Right renal pelvis (tissue), 4 donors: Measurements from ENCODE around the gene PLCH2. TPM values are rescaled to one million over a fixed set of nuclear protein-coding genes. Genes with fewer than 3 reads are reported as not detected.
A peak's percentile ranks its signal among the peaks of the same experiment; 100 is the strongest.

Source experiments
- DNase-seq, 4 donors: peaks; one replicate each; pipeline ENCODE4 v3.0.0-alpha.2; 2013; ENCODE audit warnings: low read depth in 4 of 4, low spot score in 3 of 4, missing footprints in 1 of 4
- polyA plus RNA-seq, 4 donors: library from polyadenylated mRNA; unstranded; fragments of 120-200 nt; gene quantifications; one replicate each; pipeline ENCODE4 v1.2.1, GENCODE V29; 2013; ENCODE audit not compliant: insufficient read length in 4 of 4

The PLCH2 gene
- polyA plus RNA-seq, 4 donors: 0.86 to 2.4 (median 1.4) TPM

- no peak for DNase-seq
These were observed 16.3 kb upstream of the PLCH2 start for GRCh38 chr1:2459757-2460156.

- no peak for DNase-seq
These were observed 15.9 kb upstream of the PLCH2 start for GRCh38 chr1:2460203-2460602.

- DNase-seq: no peak
These were observed 14.9 kb upstream of the PLCH2 start for GRCh38 chr1:2460996-2461751.

- no peak for DNase-seq
These were observed 13.3 kb upstream of the PLCH2 start for GRCh38 chr1:2462819-2463218.

- no peak for DNase-seq
These were observed 12.7 kb upstream of the PLCH2 start for GRCh38 chr1:2463396-2463795.

- DNase-seq: no peak
These were observed 10.5 kb upstream of the PLCH2 start for GRCh38 chr1:2465371-2466269.

GRCh38 chr1:2466270-2466665, 9.8 kb upstream of the PLCH2 start:
- no peak for DNase-seq

GRCh38 chr1:2466958-2467554, 9.0 kb upstream of the PLCH2 start:
- no peak for DNase-seq

- DNase-seq: peak in 2 of 4 donors; percentile 47 to 60
These were observed 8.0 kb upstream of the PLCH2 start for GRCh38 chr1:2468041-2468472.

GRCh38 chr1:2468540-2468939, 7.5 kb upstream of the PLCH2 start:
- no peak for DNase-seq

GRCh38 chr1:2469103-2469940, 6.8 kb upstream of the PLCH2 start:
- no peak for DNase-seq

- no peak for DNase-seq
These were observed 5.6 kb upstream of the PLCH2 start for GRCh38 chr1:2470290-2471158.

GRCh38 chr1:2471159-2471471, 5.0 kb upstream of the PLCH2 start:
- DNase-seq: no peak

GRCh38 chr1:2471587-2472001, 4.5 kb upstream of the PLCH2 start:
- DNase-seq: no peak

GRCh38 chr1:2472109-2472508, 4.0 kb upstream of the PLCH2 start:
- no peak for DNase-seq

GRCh38 chr1:2472561-2473177, 3.4 kb upstream of the PLCH2 start:
- no peak for DNase-seq

- no peak for DNase-seq
These were observed 2.9 kb upstream of the PLCH2 start for GRCh38 chr1:2473198-2473597.

GRCh38 chr1:2474104-2474844, 1.8 kb upstream of the PLCH2 start:
- no peak for DNase-seq
